Measurements from ENCODE around the gene CDC42SE2.
A peak's percentile ranks its signal among the peaks of the same experiment; 100 is the strongest.
"Not testable (repeated sequence)": the region's sequence is repeated elsewhere in the genome, so short reads cannot be mapped to it uniquely, and the experiment has no call there.

The CDC42SE2 gene

DNA sequence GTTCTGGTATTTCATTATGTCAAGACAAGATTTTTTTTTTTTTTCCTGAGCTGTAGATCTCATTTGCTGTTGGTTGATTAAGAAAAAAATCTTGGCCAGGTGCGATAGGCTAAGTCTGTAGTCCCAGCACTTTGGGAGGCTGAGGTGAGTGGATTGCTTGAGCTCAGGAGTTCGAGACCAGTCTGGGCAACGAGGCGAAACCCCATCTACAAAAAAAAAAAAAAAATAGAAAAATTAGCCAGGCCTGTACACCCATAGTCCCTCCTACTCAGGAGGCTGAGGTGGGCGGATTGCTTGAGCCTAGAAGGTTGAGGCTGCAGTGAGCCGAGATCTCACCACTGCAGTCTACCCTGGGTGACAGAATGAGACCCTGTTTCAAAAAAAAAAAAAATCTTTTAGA lies 12.2 kb downstream of the CDC42SE2 start:
- Histone ChIP-seq H3K4me2 (ENCODE audit: low read depth, low read length, poor library complexity, severe bottlenecking) (peak overlapping the region; percentile 78), H4K20me1 (ENCODE audit: low read depth, low read length) (peaks cover 4% of the 10 kb centered on the region; the same call in 1 of the 2 replicates), H3K27ac (ENCODE audit: low read depth, low read length) (peak overlapping the region; percentile 90), H3F3A (ENCODE audit: insufficient read depth) (peaks cover 69% of the 10 kb centered on the region), H3K79me2 (ENCODE audit: insufficient read depth, low read length) (peaks cover 92% of the 10 kb centered on the region), H2AFZ (ENCODE audit: low read depth, low read length, severe bottlenecking) (no peak overlapping the region), H3K9ac (ENCODE audit: low read length) (0 out of 2 replicates have a peak overlapping the region, but pooled peaks have one; percentile 1), H3K36me3 (ENCODE audit: low read length) (no peaks in the 10 kb centered on the region; the same call in 1 of the 2 replicates), H3K9me2 (replicated peaks; ENCODE audit: insufficient read depth, low read length) (no peaks in the 10 kb centered on the region), H3K4me3 (ENCODE audit: insufficient read depth, low read length, poor library complexity, severe bottlenecking) (peak overlapping the region; percentile 19), H3K9me3 (ENCODE audit: insufficient read depth, low read length) (no peaks in the 10 kb centered on the region), H3K27me3 (ENCODE audit: low read length) (no peaks in the 10 kb centered on the region)
- no peak for TF ChIP-seq EZH2phosphoT487 (conservative IDR thresholded peaks at IDR 0.05; ENCODE audit: low read length)
- TF ChIP-seq CTCF (IDR thresholded peaks at IDR 0.05; ENCODE audit: insufficient read depth, low read length, poor library complexity, severe bottlenecking), result no peak

DNA sequence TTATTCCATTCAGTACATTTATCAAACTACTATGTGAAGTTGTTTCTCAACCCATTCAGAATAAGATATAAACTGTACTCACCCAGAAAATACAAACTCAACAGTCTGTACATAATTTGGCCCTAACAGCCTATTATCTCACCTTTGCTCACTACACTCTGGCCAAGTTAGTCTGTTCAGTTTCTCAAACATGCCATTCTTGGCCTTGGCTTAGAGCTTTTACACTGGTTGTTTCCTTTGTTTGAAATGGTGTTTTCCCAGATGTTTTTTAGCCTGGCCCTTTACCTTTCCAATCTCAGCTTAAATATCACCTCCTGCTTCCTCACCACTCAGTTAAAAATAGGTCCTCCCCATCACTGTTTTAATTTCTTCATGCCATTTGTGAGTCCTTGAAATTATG lies 13.6 kb downstream of the CDC42SE2 start:
- Histone ChIP-seq H3K27ac (ENCODE audit: low read depth, low read length) (peak overlapping the region; percentile 45), H3K9ac (ENCODE audit: low read length) (no peak overlapping the region), H3K79me2 (ENCODE audit: insufficient read depth, low read length) (peaks cover 92% of the 10 kb centered on the region), H3K27me3 (ENCODE audit: low read length) (no peaks in the 10 kb centered on the region), H3K4me2 (ENCODE audit: low read depth, low read length, poor library complexity, severe bottlenecking) (no peak overlapping the region), H3K36me3 (ENCODE audit: low read length) (no peaks in the 10 kb centered on the region; the same call in 1 of the 2 replicates), H3K4me3 (ENCODE audit: insufficient read depth, low read length, poor library complexity, severe bottlenecking) (no peak overlapping the region), H4K20me1 (ENCODE audit: low read depth, low read length) (peaks cover 4% of the 10 kb centered on the region; the same call in 1 of the 2 replicates), H3K9me2 (replicated peaks; ENCODE audit: insufficient read depth, low read length) (no peaks in the 10 kb centered on the region), H2AFZ (ENCODE audit: low read depth, low read length, severe bottlenecking) (no peak overlapping the region), H3K9me3 (ENCODE audit: insufficient read depth, low read length) (no peaks in the 10 kb centered on the region), H3F3A (ENCODE audit: insufficient read depth) (peaks cover 55% of the 10 kb centered on the region)
- TF ChIP-seq CTCF (IDR thresholded peaks at IDR 0.05; ENCODE audit: insufficient read depth, low read length, poor library complexity, severe bottlenecking), result no peak
- TF ChIP-seq EZH2phosphoT487 (conservative IDR thresholded peaks at IDR 0.05; ENCODE audit: low read length), result no peak

- H3K27ac ChIP-seq (ENCODE audit: low read depth, low read length), result peak overlapping the region; percentile 45
- H3F3A ChIP-seq (ENCODE audit: insufficient read depth), result peaks cover 50% of the 10 kb centered on the region
- TF ChIP-seq EZH2phosphoT487 (conservative IDR thresholded peaks at IDR 0.05; ENCODE audit: low read length) (no peak), CTCF (IDR thresholded peaks at IDR 0.05; ENCODE audit: insufficient read depth, low read length, poor library complexity, severe bottlenecking) (no peak)
- peaks cover 92% of the 10 kb centered on the region for H3K79me2 ChIP-seq (ENCODE audit: insufficient read depth, low read length)
- no peaks in the 10 kb centered on the region for H3K9me2 ChIP-seq (replicated peaks; ENCODE audit: insufficient read depth, low read length)
- no peak overlapping the region for H3K4me2 ChIP-seq (ENCODE audit: low read depth, low read length, poor library complexity, severe bottlenecking)
- H3K27me3 ChIP-seq (ENCODE audit: low read length), result no peaks in the 10 kb centered on the region
- peaks cover 4% of the 10 kb centered on the region; the same call in 1 of the 2 replicates for H4K20me1 ChIP-seq (ENCODE audit: low read depth, low read length)
- no peaks in the 10 kb centered on the region for H3K9me3 ChIP-seq (ENCODE audit: insufficient read depth, low read length)
- H3K9ac ChIP-seq (ENCODE audit: low read length), result no peak overlapping the region
- no peak overlapping the region for H3K4me3 ChIP-seq (ENCODE audit: insufficient read depth, low read length, poor library complexity, severe bottlenecking)
- no peaks in the 10 kb centered on the region; the same call in 1 of the 2 replicates for H3K36me3 ChIP-seq (ENCODE audit: low read length)
- no peak overlapping the region for H2AFZ ChIP-seq (ENCODE audit: low read depth, low read length, severe bottlenecking)
Measured at GRCh38 chr5:131277875-131278740, 14.3 kb downstream of the CDC42SE2 start.

- 0 out of 2 replicates have a peak overlapping the region, but pooled peaks have one; percentile 26 for H3K27ac ChIP-seq (ENCODE audit: low read depth, low read length)
- peaks cover 44% of the 10 kb centered on the region for H3F3A ChIP-seq (ENCODE audit: insufficient read depth)
- H3K9me3 ChIP-seq (ENCODE audit: insufficient read depth, low read length); H4K20me1 ChIP-seq (ENCODE audit: low read depth, low read length); H3K36me3 ChIP-seq (ENCODE audit: low read length); H3K27me3 ChIP-seq (ENCODE audit: low read length); H3K9ac ChIP-seq (ENCODE audit: low read length); H3K9me2 ChIP-seq (replicated peaks; ENCODE audit: insufficient read depth, low read length); H3K4me3 ChIP-seq (ENCODE audit: insufficient read depth, low read length, poor library complexity, severe bottlenecking); H2AFZ ChIP-seq (ENCODE audit: low read depth, low read length, severe bottlenecking): not testable (repeated sequence)
- H3K79me2 ChIP-seq (ENCODE audit: insufficient read depth, low read length), result peaks cover 97% of the 10 kb centered on the region
- H3K4me2 ChIP-seq (ENCODE audit: low read depth, low read length, poor library complexity, severe bottlenecking), result peak overlapping the region; percentile 57
Measured at GRCh38 chr5:131278741-131279124, 14.9 kb downstream of the CDC42SE2 start.
